Prostate gland (tissue), 2 donors: ENCODE data around the gene SLC25A53. TPM values are rescaled to one million over a fixed set of nuclear protein-coding genes. Genes with fewer than 3 reads are reported as not detected.

Source experiments
- DNase-seq: peaks from one replicate; pipeline ENCODE4 v3.0.0-alpha.2; 2019; ENCODE audit warnings: low spot score
- H3K27ac ChIP-seq, 2 donors: fragments of 200-600 bp; sonication (generic); 2 replicates each; pipeline ENCODE4 v1.5.1; 2017 to 2019
- H3K27me3 ChIP-seq: fragments of 200-600 bp; sonication (generic); replicated peaks from 2 replicates; pipeline ENCODE4 v1.5.1; 2019; ENCODE audit not compliant: insufficient read depth
- H3K36me3 ChIP-seq, 2 donors: fragments of 200-600 bp; sonication (generic); 1 replicate in 1 of 2; 2 replicates in 1 of 2; pipeline versions ENCODE4 v1.5.1 to v1.8.1; 2017 to 2019
- H3K4me1 ChIP-seq: fragments of 200-600 bp; sonication (generic); replicated peaks from 2 replicates; pipeline ENCODE4 v1.5.1; 2019
- H3K4me3 ChIP-seq, 2 donors: fragments of 200-600 bp; sonication (generic); 2 replicates each; pipeline ENCODE4 v1.5.1; 2017 to 2019
- H3K9me3 ChIP-seq: fragments of 200-600 bp; sonication (generic); 2 replicates; pipeline ENCODE4 v1.5.1; 2017
- CTCF ChIP-seq, 4 experiments: fragments of 200-600 bp in 2 of 4; fragments of 450-650 bp in 2 of 4; sonication (generic) in 2 of 4; IDR thresholded peaks; 1 replicate in 3 of 4; 2 replicates in 1 of 4; pipeline ENCODE4 v1.5.1; 2016 to 2019; ENCODE audit warnings: antibody characterized with exemption in 4 of 4, mild to moderate bottlenecking in 2 of 4, moderate library complexity in 2 of 4
- POLR2A ChIP-seq: fragments of 450-650 bp; IDR thresholded peaks from one replicate; pipeline ENCODE4 v1.6.1; 2016; ENCODE audit warnings: antibody characterized with exemption, mild to moderate bottlenecking
- POLR2AphosphoS5 ChIP-seq: sonication (generic); formaldehyde crosslinking; IDR thresholded peaks from one replicate; pipeline ENCODE4 v1.6.1; 2017; ENCODE audit warnings: antibody characterized with exemption
- WGBS: methylation state at CpG from one replicate; pipeline ENCODE4 v1.1.5; 2018; 5-methylcytosine and 5-hydroxymethylcytosine counted together
- intact Hi-C: fragments of 100-400 bp; cut with DNase I; formaldehyde crosslinking; loops from one replicate; pipeline ENCODE4 v1.14.2; 2022
- total RNA-seq, 2 donors: library from RNA; depleted of rRNA; stranded (reverse); fragments of >200 nt; gene quantifications; one replicate each; pipeline ENCODE4 v1.1.0, GENCODE V29; 2016

SLC25A53 gene
- total RNA-seq, 2 donors from 2014 or later, result 12.1 to 13.1 TPM

GRCh38 chrX:104151037-104151436 lies 5.8 kb downstream of the SLC25A53 start:
- no peak overlapping the region for H3K4me3 ChIP-seq
- H3K4me1 ChIP-seq, result no peaks in the 10 kb centered on the region
- TF ChIP-seq CTCF (IDR thresholded peaks at IDR 0.05) (no peak), POLR2A (no peak), POLR2AphosphoS5 (no peak)
- H3K27me3 ChIP-seq, result no peaks in the 10 kb centered on the region
- no peak for DNase-seq
- no peaks in the 10 kb centered on the region for H3K36me3 ChIP-seq
- no peaks in the 10 kb centered on the region for H3K9me3 ChIP-seq
- intact Hi-C loops, result no loop called here
- H3K27ac ChIP-seq, result no peak overlapping the region
- 40% methylated on average over 1 of the region's 1 CpG for WGBS

GRCh38 chrX:104141087-104141760 lies 15.6 kb downstream of the SLC25A53 start:
- TF ChIP-seq CTCF (IDR thresholded peaks at IDR 0.05) (no peak), POLR2AphosphoS5 (no peak), POLR2A (no peak)
- H3K27me3 ChIP-seq, result no peaks in the 10 kb centered on the region
- H3K36me3 ChIP-seq, result no peaks in the 10 kb centered on the region
- H3K4me3 ChIP-seq, result no peak overlapping the region
- H3K27ac ChIP-seq, result no peak overlapping the region
- no peak for DNase-seq
- no peaks in the 10 kb centered on the region for H3K9me3 ChIP-seq
- H3K4me1 ChIP-seq, result no peaks in the 10 kb centered on the region
- intact Hi-C loops, result no loop called here
- 86% methylated on average over 8 of the region's 8 CpGs for WGBS

- no peak for DNase-seq
- TF ChIP-seq POLR2A (no peak), CTCF (IDR thresholded peaks at IDR 0.05) (no peak), POLR2AphosphoS5 (no peak)
- Histone ChIP-seq H3K27ac (no peak overlapping the region), H3K27me3 (no peaks in the 10 kb centered on the region), H3K9me3 (no peaks in the 10 kb centered on the region), H3K36me3 (no peaks in the 10 kb centered on the region), H3K4me1 (no peaks in the 10 kb centered on the region), H3K4me3 (no peak overlapping the region)
- 84% methylated on average over 3 of the region's 3 CpGs for WGBS
- intact Hi-C loops, result loop anchor here (2.0 to 10.0 kb wide), 2 partner anchors 39 to 443 kb away; no protein-coding TSS in a partner anchor
Measured at GRCh38 chrX:104137496-104137895, 19.3 kb downstream of the SLC25A53 start.

GRCh38 chrX:104136241-104137019 lies 20.4 kb downstream of the SLC25A53 start:
- TF ChIP-seq CTCF (IDR thresholded peaks at IDR 0.05) (peak; percentile 28 to 64 (median 58)), POLR2AphosphoS5 (peak; percentile 17), POLR2A (no peak)
- DNase-seq, result peak; percentile 70
- Histone ChIP-seq H3K27ac (no peak overlapping the region), H3K9me3 (no peaks in the 10 kb centered on the region), H3K27me3 (no peaks in the 10 kb centered on the region), H3K4me3 (peak overlapping the region in 1 of 2 donors; percentile 22), H3K4me1 (no peaks in the 10 kb centered on the region), H3K36me3 (no peaks in the 10 kb centered on the region)
- WGBS, result 17% methylated on average over 10 of the region's 10 CpGs
- intact Hi-C loops, result loop anchor here (2.0 to 10.0 kb wide), 2 partner anchors 38 to 442 kb away; no protein-coding TSS in a partner anchor
